Measurements from ENCODE around the gene RAB11FIP4.

DNA sequence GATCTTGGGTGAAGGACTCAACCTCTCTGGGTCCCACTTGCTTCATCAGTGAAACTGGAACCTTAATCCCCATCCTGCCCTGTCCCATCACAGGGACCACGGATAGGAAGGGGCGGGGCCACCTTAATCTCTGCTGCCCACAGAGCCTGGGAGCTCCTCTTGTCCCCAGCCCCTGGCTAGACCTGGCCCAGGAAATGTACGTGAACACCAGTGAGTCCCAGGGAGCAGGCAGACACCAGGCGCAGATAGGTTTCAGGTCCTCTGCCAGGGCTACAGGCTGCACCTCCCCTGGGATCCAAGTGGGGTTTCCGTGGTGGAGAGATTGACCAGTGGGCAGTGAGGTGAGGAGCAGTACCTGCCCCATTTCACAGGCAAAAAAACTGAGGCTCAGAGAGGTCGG is 21.0 kb downstream of the RAB11FIP4 start:
- TF ChIP-seq CTCF (IDR thresholded peaks at IDR 0.05) (no peak), EZH2 (IDR thresholded peaks at IDR 0.05; ENCODE audit: borderline replicate concordance, insufficient read depth, low read depth, low read length, poor library complexity, severe bottlenecking) (no peak)
